Peyer's patch (tissue), 4 donors: Measurements from ENCODE around the gene NATD1. TPM values are rescaled to one million over a fixed set of nuclear protein-coding genes. Genes with fewer than 3 reads are reported as not detected.

Experiments used
- DNase-seq, 3 donors: peaks; one replicate each; pipeline ENCODE4 v3.0.0-alpha.2; 2017 to 2019
- H3K27ac ChIP-seq, 4 donors: fragments of 200-600 bp; sonication (generic); one replicate each; pipeline ENCODE4 v1.5.1; 2016 to 2019
- H3K27me3 ChIP-seq, 2 donors: fragments of 200-600 bp; sonication (generic); one replicate each; pipeline ENCODE4 v1.5.1; 2019
- H3K36me3 ChIP-seq, 3 donors: fragments of 200-600 bp; sonication (generic); one replicate each; pipeline ENCODE4 v1.5.1; 2016 to 2019
- H3K4me1 ChIP-seq, 4 donors: fragments of 200-600 bp; sonication (generic); one replicate each; pipeline ENCODE4 v1.5.1; 2016 to 2019
- H3K4me3 ChIP-seq, 4 donors: fragments of 200-600 bp; sonication (generic); 1 replicate in 3 of 4; 2 replicates in 1 of 4; pipeline ENCODE4 v1.5.1; 2016 to 2019; ENCODE audit warnings: mild to moderate bottlenecking in 1 of 4
- H3K9me3 ChIP-seq, 4 donors: fragments of 200-600 bp; sonication (generic); one replicate each; pipeline ENCODE4 v1.5.1; 2016 to 2019; ENCODE audit warnings: mild to moderate bottlenecking in 1 of 4
- POLR2A ChIP-seq, 2 donors: fragments of 450-650 bp; IDR thresholded peaks; one replicate each; pipeline ENCODE4 v1.5.1; 2017; ENCODE audit warnings: antibody characterized with exemption in 2 of 2, mild to moderate bottlenecking in 2 of 2, moderate library complexity in 2 of 2
- total RNA-seq, 4 donors: library from RNA; depleted of rRNA; stranded (reverse); fragments of >200 nt; gene quantifications; one replicate each; pipeline ENCODE4 v1.1.0, GENCODE V29; 2016
- TF ChIP-seq, protein P1 (sequence below), 6 experiments: fragments of 450-650 bp in 4 of 6; fragments of 200-600 bp in 2 of 6; sonication (generic) in 1 of 6; IDR thresholded peaks; one replicate each; pipeline ENCODE4 v1.5.1; 2017 to 2019; ENCODE audit warnings: antibody characterized with exemption in 6 of 6, mild to moderate bottlenecking in 3 of 6, moderate library complexity in 1 of 6

The NATD1 gene
- total RNA-seq, 4 donors from 2014 or later: 5.0 to 11.4 (median 10.1) TPM

DNA sequence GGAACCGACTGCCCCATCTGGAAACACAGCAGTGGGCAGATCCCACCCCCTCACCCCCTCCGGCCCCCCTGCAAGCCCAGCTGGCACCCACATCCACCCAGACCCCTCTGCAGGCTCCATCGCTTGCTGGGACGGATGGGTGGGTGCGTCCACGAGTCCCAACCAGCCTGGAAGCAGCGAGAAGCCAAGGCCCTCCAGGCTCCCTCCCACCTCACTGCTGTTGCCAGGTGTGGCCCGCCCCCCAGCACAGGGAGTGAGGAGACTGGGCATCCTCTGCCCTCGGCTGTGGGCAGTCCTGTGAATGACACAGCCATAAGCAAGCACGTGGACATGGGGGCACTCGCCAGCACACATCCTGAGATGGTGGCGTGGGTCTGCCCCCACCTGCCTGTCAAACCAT, 50.7 kb downstream of the NATD1 start:
- no peaks in the 10 kb centered on the region for H3K9me3 ChIP-seq
- DNase-seq: no peak
- no peak overlapping the region for H3K4me3 ChIP-seq
- H3K36me3 ChIP-seq: peaks cover 0 to 26% (median 0%) of the 10 kb centered on the region in 3 donors
- no peaks in the 10 kb centered on the region for H3K27me3 ChIP-seq
- H3K27ac ChIP-seq: no peak overlapping the region
- TF ChIP-seq POLR2A (IDR thresholded peaks at IDR 0.05): no peak
- TF ChIP-seq, protein P1, sequence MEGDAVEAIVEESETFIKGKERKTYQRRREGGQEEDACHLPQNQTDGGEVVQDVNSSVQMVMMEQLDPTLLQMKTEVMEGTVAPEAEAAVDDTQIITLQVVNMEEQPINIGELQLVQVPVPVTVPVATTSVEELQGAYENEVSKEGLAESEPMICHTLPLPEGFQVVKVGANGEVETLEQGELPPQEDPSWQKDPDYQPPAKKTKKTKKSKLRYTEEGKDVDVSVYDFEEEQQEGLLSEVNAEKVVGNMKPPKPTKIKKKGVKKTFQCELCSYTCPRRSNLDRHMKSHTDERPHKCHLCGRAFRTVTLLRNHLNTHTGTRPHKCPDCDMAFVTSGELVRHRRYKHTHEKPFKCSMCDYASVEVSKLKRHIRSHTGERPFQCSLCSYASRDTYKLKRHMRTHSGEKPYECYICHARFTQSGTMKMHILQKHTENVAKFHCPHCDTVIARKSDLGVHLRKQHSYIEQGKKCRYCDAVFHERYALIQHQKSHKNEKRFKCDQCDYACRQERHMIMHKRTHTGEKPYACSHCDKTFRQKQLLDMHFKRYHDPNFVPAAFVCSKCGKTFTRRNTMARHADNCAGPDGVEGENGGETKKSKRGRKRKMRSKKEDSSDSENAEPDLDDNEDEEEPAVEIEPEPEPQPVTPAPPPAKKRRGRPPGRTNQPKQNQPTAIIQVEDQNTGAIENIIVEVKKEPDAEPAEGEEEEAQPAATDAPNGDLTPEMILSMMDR (IDR thresholded peaks at IDR 0.05): no peak
- peaks cover 0 to 8% (median 0%) of the 10 kb centered on the region in 4 donors for H3K4me1 ChIP-seq

DNA sequence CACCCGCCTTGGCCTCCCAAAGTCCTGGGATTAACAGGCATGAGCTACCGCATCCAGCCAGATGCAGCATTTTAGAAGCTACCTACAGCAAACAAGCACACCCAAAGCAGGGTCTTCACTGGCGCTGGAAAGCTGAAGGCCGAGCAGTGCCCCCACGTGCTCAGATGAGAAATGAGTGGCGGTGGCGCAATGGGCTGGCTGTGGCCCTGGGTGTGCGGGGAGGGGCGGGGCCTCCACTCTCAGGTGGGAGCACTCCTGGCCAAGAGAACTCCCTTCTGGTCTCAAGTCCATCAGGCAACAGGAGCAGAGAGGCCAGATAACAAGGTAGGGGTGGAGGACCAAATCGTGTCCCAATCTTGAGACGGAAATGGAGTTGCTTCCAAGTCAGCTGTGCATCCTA, 51.3 kb downstream of the NATD1 start:
- no peaks in the 10 kb centered on the region for H3K27me3 ChIP-seq
- peaks cover 0 to 8% (median 0%) of the 10 kb centered on the region in 4 donors for H3K4me1 ChIP-seq

DNA sequence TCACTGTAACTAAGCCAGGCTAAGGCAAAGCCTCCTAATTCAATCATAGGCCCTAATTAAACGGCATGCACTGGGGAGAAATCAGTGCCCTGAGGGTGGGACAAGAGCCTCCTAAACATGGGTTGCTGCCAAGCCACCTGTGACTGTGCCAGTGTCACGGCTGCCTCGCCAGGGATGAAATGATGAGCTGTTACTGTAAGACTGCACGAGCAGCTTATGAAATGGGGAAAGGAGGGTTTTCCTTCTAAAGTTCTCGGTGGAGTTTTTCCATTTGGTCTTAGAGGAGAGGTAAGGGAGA, 52.0 kb downstream of the NATD1 start:
- DNase-seq: no peak
- no peak for TF ChIP-seq POLR2A (IDR thresholded peaks at IDR 0.05)
- TF ChIP-seq, protein P1 (IDR thresholded peaks at IDR 0.05): no peak
- Histone ChIP-seq H3K27ac (no peak overlapping the region), H3K9me3 (no peaks in the 10 kb centered on the region), H3K4me3 (no peak overlapping the region), H3K27me3 (no peaks in the 10 kb centered on the region), H3K36me3 (peaks cover 0 to 33% (median 0%) of the 10 kb centered on the region in 3 donors), H3K4me1 (peaks cover 0 to 8% (median 0%) of the 10 kb centered on the region in 4 donors)

More for the DNA sequence above, 51.3 kb downstream of the NATD1 start:
- H3K36me3 ChIP-seq: peaks cover 0 to 28% (median 0%) of the 10 kb centered on the region in 3 donors
- no peak overlapping the region for H3K27ac ChIP-seq
- no peak for DNase-seq
- TF ChIP-seq, protein P1 (IDR thresholded peaks at IDR 0.05): no peak
- no peak for TF ChIP-seq POLR2A (IDR thresholded peaks at IDR 0.05)
- H3K9me3 ChIP-seq: no peaks in the 10 kb centered on the region
- H3K4me3 ChIP-seq: no peak overlapping the region

DNA sequence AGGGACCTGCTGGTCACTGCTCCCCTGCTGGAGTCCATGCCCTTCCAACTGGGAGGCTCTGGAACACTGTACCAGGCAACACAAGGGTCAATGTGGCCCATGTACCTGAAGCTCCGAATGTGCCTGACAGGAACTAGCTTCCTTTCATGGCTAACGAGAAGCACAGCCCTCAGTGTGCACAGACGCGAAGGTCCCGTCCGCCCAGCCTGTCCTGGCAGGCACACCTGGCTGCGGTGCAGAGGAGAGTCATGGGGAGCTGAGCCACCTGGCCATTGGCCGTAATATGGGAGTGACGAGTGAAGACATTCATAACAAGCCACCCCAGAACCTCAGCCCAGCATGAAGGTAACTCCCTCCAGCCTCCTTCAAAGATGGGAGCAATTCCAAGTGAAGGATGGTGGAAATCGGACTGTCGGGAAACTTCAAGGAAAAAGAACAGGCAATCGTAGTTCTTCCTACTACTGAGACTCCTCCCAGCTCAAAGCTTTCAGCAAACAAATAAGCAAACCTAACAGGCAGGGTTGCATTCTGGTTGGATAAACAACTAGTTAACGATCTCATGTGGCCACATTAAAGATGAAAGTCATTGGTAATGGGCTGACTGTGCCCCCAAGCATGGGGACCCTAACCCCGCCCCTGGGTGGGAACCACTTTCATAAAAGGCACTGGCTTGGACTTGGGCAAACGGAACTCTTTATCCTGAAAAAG, 52.5 kb downstream of the NATD1 start:
- no peak for TF ChIP-seq POLR2A (IDR thresholded peaks at IDR 0.05)
- TF ChIP-seq, protein P1 (IDR thresholded peaks at IDR 0.05): no peak
- H3K36me3 ChIP-seq: peaks cover 0 to 33% (median 0%) of the 10 kb centered on the region in 3 donors
- no peaks in the 10 kb centered on the region for H3K9me3 ChIP-seq
- no peak for DNase-seq
- H3K27me3 ChIP-seq: no peaks in the 10 kb centered on the region
- no peak overlapping the region for H3K27ac ChIP-seq
- H3K4me1 ChIP-seq: peaks cover 0 to 8% (median 0%) of the 10 kb centered on the region in 4 donors
- H3K4me3 ChIP-seq: no peak overlapping the region

DNA sequence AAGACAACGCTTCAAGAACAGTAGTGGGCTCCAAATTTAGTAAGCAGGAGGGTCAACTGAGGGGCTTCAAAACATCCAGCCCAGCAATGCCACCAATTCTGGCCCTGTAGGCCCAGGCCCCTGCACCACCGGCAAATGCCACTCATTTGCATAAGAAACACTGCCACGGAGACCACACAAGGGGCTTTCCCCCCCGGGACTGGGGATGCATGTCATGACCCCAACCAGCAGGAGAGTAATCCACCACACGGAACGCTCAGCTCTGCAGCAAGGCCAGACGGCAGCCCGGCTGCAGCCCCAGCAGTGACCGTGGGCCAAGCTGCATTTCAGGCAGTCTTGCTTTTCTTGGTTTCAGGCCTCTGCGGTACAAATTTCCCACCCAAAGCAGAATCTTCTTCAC, 53.4 kb downstream of the NATD1 start:
- Histone ChIP-seq H3K9me3 (no peaks in the 10 kb centered on the region), H3K27ac (no peak overlapping the region), H3K36me3 (peaks cover 0 to 33% (median 0%) of the 10 kb centered on the region in 3 donors), H3K4me1 (peaks cover 0 to 8% (median 0%) of the 10 kb centered on the region in 4 donors), H3K27me3 (no peaks in the 10 kb centered on the region), H3K4me3 (no peak overlapping the region)
- no peak for DNase-seq
- TF ChIP-seq, protein P1 (IDR thresholded peaks at IDR 0.05): no peak
- no peak for TF ChIP-seq POLR2A (IDR thresholded peaks at IDR 0.05)
